K562 (cell line): ENCODE results near the gene TEX51. TPM values are rescaled to one million over a fixed set of nuclear protein-coding genes. Genes with fewer than 3 reads are reported as not detected.

Experiments
- ATAC-seq: fragments of 200-7000 bp; cut with Tn5 transposase; 3 replicates; pipeline ENCODE4 v1.9.1; 2020; ENCODE audit warnings: moderate library complexity
- BruUV-seq: library from RNA; stranded (reverse); fragments of 400-500 nt; replicated peaks from 2 replicates; lab custom pipeline; 2021; lab: Mats Ljungman, UMichigan
- CTCF ChIA-PET: fragments of 300-600 bp; formaldehyde crosslinking; extraction: SDS; loops from one replicate; lab custom pipeline; 2021; ENCODE audit warnings: low intra/inter-chr PET ratio; lab: Yijun Ruan, JAX
- POLR2A ChIA-PET: fragments of 300-600, 350-650 bp; sonication (Branson Sonifier 250); formaldehyde crosslinking; extraction: SDS; loops from one replicate; lab custom pipeline; 2021; ENCODE audit warnings: antibody characterized with exemption, inconsistent platforms; lab: Yijun Ruan, JAX
- DNase-seq, 4 experiments: peaks; one replicate each; pipeline versions ENCODE4 v3.0.0 to v3.0.0-alpha.2; 2011 to 2018; ENCODE audit warnings: low spot score in 3 of 4, mixed read lengths in 3 of 4; ENCODE audit errors: extremely low read depth in 1 of 4
- FAIRE-seq: peaks from 2 replicates; lab custom pipeline; 2011; peaks lifted over from hg19 to GRCh38; lab: Jason Lieb, UNC
- H2AFZ ChIP-seq: 2 replicates; pipeline ENCODE4 v1.6.0; 2011; ENCODE audit warnings: low read depth, low read length, control low read depth, inconsistent platforms
- H3K27ac ChIP-seq: fragments of 200-600 bp; 3 replicates; pipeline ENCODE4 v1.8.0; 2011; ENCODE audit warnings: low read depth, mild to moderate bottlenecking, control low read depth, inconsistent platforms, low read length, moderate library complexity, mixed read lengths; ENCODE audit errors: extremely low read depth
- H3K27me3 ChIP-seq, 2 experiments: fragments of 300-600 bp in 1 of 2; 2 replicates in 1 of 2; 3 replicates in 1 of 2; pipeline versions ENCODE4 v1.6.0 to v1.8.0; 2011; ENCODE audit warnings: inconsistent platforms in 2 of 2, low read length in 2 of 2, mild to moderate bottlenecking in 1 of 2, mixed read lengths in 1 of 2, moderate library complexity in 1 of 2; ENCODE audit not compliant: control insufficient read depth in 2 of 2, insufficient read depth in 2 of 2
- H3K36me3 ChIP-seq: fragments of 300-600 bp; 3 replicates; pipeline ENCODE4 v1.8.0; 2011; ENCODE audit warnings: mild to moderate bottlenecking, low read length, inconsistent platforms; ENCODE audit not compliant: control insufficient read depth, insufficient read depth
- H3K4me1 ChIP-seq, 2 experiments: fragments of 200-600 bp in 1 of 2; replicated peaks in 1 of 2; 2 replicates in 1 of 2; 3 replicates in 1 of 2; pipeline versions ENCODE4 v1.5.1 to v1.8.0; 2011; ENCODE audit warnings: inconsistent platforms in 2 of 2, low read length in 2 of 2, mild to moderate bottlenecking in 1 of 2, mixed read lengths in 1 of 2, moderate library complexity in 1 of 2; ENCODE audit not compliant: control insufficient read depth in 2 of 2, insufficient read depth in 2 of 2
- H3K4me2 ChIP-seq: 2 replicates; pipeline ENCODE4 v1.6.1; 2011; ENCODE audit warnings: low read length, control low read depth, inconsistent platforms, mixed read lengths; ENCODE audit not compliant: insufficient read depth
- H3K4me3 ChIP-seq: fragments of 200-600 bp; sonication (generic), shearing (Covaris generic); 2 replicates; pipeline ENCODE4 v1.5.1; 2016; ENCODE audit warnings: control low read depth, inconsistent platforms
- H3K79me2 ChIP-seq: fragments of 200-600 bp; 3 replicates; pipeline ENCODE4 v1.8.0; 2011; ENCODE audit warnings: low read length, inconsistent platforms; ENCODE audit not compliant: control insufficient read depth, insufficient read depth
- H3K9ac ChIP-seq, 2 experiments: 2 replicates each; pipeline versions ENCODE4 v1.6.0 to v1.6.1; 2011; ENCODE audit warnings: low read depth in 2 of 2, low read length in 2 of 2, control low read depth in 1 of 2, inconsistent platforms in 1 of 2, mild to moderate bottlenecking in 1 of 2, mixed read lengths in 1 of 2; ENCODE audit not compliant: insufficient read depth in 1 of 2
- H3K9me1 ChIP-seq: one replicate; pipeline ENCODE4 v1.6.0; 2011; ENCODE audit warnings: inconsistent platforms, mild to moderate bottlenecking, low read length, moderate library complexity; ENCODE audit not compliant: control insufficient read depth, insufficient read depth
- H3K9me3 ChIP-seq: replicated peaks from 2 replicates; pipeline ENCODE4 v1.5.1; 2011; ENCODE audit warnings: low read depth, low read length, inconsistent platforms; ENCODE audit not compliant: control insufficient read depth, insufficient read depth
- H4K20me1 ChIP-seq: replicated peaks from 2 replicates; pipeline ENCODE4 v1.6.1; 2011; ENCODE audit warnings: low read length, inconsistent platforms, mixed read lengths; ENCODE audit not compliant: control insufficient read depth, insufficient read depth
- ARNT ChIP-seq, 2 experiments: fragments of 450-650 bp; IDR thresholded peaks; 2 replicates each; pipeline ENCODE4 v1.6.1; 2016; ENCODE audit warnings: mild to moderate bottlenecking in 1 of 2
- FIP1L1 ChIP-seq: fragments of 200-400 bp; formaldehyde crosslinking; IDR thresholded peaks from 2 replicates; pipeline ENCODE4 v1.6.1; 2018; ENCODE audit warnings: mild to moderate bottlenecking, low read depth, low read length; ENCODE audit not compliant: poor library complexity, severe bottlenecking
- IRF9 ChIP-seq: fragments of 450-650 bp; IDR thresholded peaks from 2 replicates; pipeline ENCODE4 v1.6.1; 2016; ENCODE audit warnings: missing biosample characterization, missing genetic modification characterization
- KLF16 ChIP-seq: IDR thresholded peaks from 2 replicates; pipeline ENCODE4 v1.6.1; 2016; ENCODE audit warnings: antibody characterized with exemption
- NCOR1 ChIP-seq: fragments of 450-650 bp; IDR thresholded peaks from 2 replicates; pipeline ENCODE4 v1.6.1; 2016; ENCODE audit warnings: mild to moderate bottlenecking, moderate library complexity
- SOX6 ChIP-seq: fragments of 450-650 bp; IDR thresholded peaks from 2 replicates; pipeline ENCODE4 v1.6.1; 2014; ENCODE audit warnings: mild to moderate bottlenecking
- YBX1 ChIP-seq: fragments of 450-650 bp; IDR thresholded peaks from 2 replicates; pipeline ENCODE4 v1.7.1; 2016; ENCODE audit warnings: mild to moderate bottlenecking
- YY1 ChIP-seq, 3 experiments: IDR thresholded peaks; 2 replicates each; pipeline ENCODE4 v1.6.1; 2011; ENCODE audit warnings: low read length in 2 of 3, mild to moderate bottlenecking in 2 of 3, moderate library complexity in 2 of 3, borderline replicate concordance in 1 of 3, control low read depth in 1 of 3, low read depth in 1 of 3; ENCODE audit not compliant: insufficient read depth in 3 of 3, insufficient replicate concordance in 2 of 3, control insufficient read depth in 1 of 3, insufficient read length in 1 of 3; ENCODE audit errors: extremely low read depth in 1 of 3
- ZBTB40 ChIP-seq, 2 experiments: fragments of 450-650 bp in 1 of 2; sonication (generic) in 1 of 2; formaldehyde crosslinking in 1 of 2; IDR thresholded peaks; 2 replicates each; pipeline versions ENCODE4 v1.7.1 to v1.9.0; 2016 to 2022; ENCODE audit warnings: inconsistent platforms in 1 of 2, mild to moderate bottlenecking in 1 of 2, missing genetic modification reagents in 1 of 2
- ZNF41 ChIP-seq: fragments of 250-450 bp; sonication (Bioruptor Pico); conservative IDR thresholded peaks from 2 replicates; pipeline ENCODE4 v1.4.0; 2020; ENCODE audit warnings: mild to moderate bottlenecking
- ZNF445 ChIP-seq: fragments of 250-450 bp; sonication (Bioruptor Pico); IDR thresholded peaks from 2 replicates; pipeline ENCODE4 v1.4.0; 2020; ENCODE audit warnings: low read depth, mild to moderate bottlenecking, moderate library complexity
- WGBS: fragments of 100-300 bp; shearing (Covaris generic); methylation state at CpG from one replicate; pipeline ENCODE4 v1.1.6; 2016; ENCODE audit warnings: low coverage, mixed read lengths; ENCODE audit not compliant: insufficient coverage; ENCODE audit errors: missing lambda C conversion rate; 5-methylcytosine and 5-hydroxymethylcytosine counted together
- in situ Hi-C: fragments of 300-500 bp; cut with MboI; formaldehyde crosslinking; loops from 4 replicates; pipeline ENCODE4 v1.15.0; 2018; ENCODE audit warnings: inconsistent platforms, mixed read lengths
- intact Hi-C: fragments of 100-400 bp; cut with micrococcal nuclease; formaldehyde crosslinking; loops from 2 replicates; pipeline ENCODE4 v1.14.2; 2022
- polyA plus RNA-seq, 8 experiments: library from polyadenylated mRNA; depleted of rRNA in 4 of 8; stranded (reverse) in 5 of 8; unstranded in 3 of 8; fragments of >200 nt; fragmentation: Nextera tagmentation in 2 of 8; fragmentation: Illumina TruSeq in 1 of 8; extraction: Ambion mirVana in 2 of 8; extraction: Trizol in 1 of 8; gene quantifications; 2 replicates each; pipeline versions ENCODE4 v1.2.1 to v1.2.3, GENCODE V29; 2011 to 2014; ENCODE audit warnings: inconsistent platforms in 1 of 8, missing spikeins in 1 of 8
- total RNA-seq, 7 experiments: library from RNA; depleted of rRNA in 6 of 7; stranded (reverse); fragments of >200 nt in 6 of 7; fragmentation: Illumina TruSeq in 2 of 7; extraction: Trizol in 2 of 7; gene quantifications; 2 replicates each; pipeline versions ENCODE4 v1.2.1 to v1.2.3, GENCODE V29; 2011 to 2021; ENCODE audit warnings: low replicate concordance in 1 of 7

TEX51 gene
- total and polyA plus RNA-seq, 9 of the 15 experiments (the other 6 are each of a cell fraction or from before 2014, with no cell fraction given), result not detected

GRCh38 chr2:126932966-126933710 is 34.4 kb downstream of the TEX51 start:
- H2AFZ ChIP-seq, result no peak overlapping the region
- H4K20me1 ChIP-seq, result no peaks in the 10 kb centered on the region
- H3K4me2 ChIP-seq, result no peak overlapping the region
- no peak for FAIRE-seq
- POLR2A ChIA-PET, result interaction anchor here (1.2 kb wide), 1 partner anchor 14 kb away, joined by 4 read pairs; no protein-coding TSS in a partner anchor
- no peak for ATAC-seq
- H3K4me1 ChIP-seq, result no peaks in the 10 kb centered on the region
- no peaks in the 10 kb centered on the region for H3K9me1 ChIP-seq
- H3K79me2 ChIP-seq, result no peaks in the 10 kb centered on the region
- intact Hi-C loops, result no loop called here
- CTCF ChIA-PET, result no interaction called here
- H3K27me3 ChIP-seq, result peaks cover 2 to 14% of the 10 kb centered on the region in 2 experiments; a peak in 2 of 5 replicates
- no peak overlapping the region for H3K4me3 ChIP-seq
- 0% methylated on average over 14 of the region's 14 CpGs for WGBS
- no peaks in the 10 kb centered on the region for H3K36me3 ChIP-seq
- in situ Hi-C loops, result no loop called here
- no peak overlapping the region for H3K27ac ChIP-seq
- no TSS peak for BruUV-seq
- H3K9me3 ChIP-seq, result no peaks in the 10 kb centered on the region
- H3K9ac ChIP-seq, result no peak overlapping the region
- DNase-seq, result no peak
- no peak for TF ChIP-seq YBX1
- TF ChIP-seq ARNT (IDR thresholded peaks at IDR 0.05), result no peak
- no peak for TF ChIP-seq FIP1L1
- no peak for TF ChIP-seq NCOR1
- TF ChIP-seq ZNF41 (CRISPR knock-in tag), result no peak
- TF ChIP-seq ZBTB40 (IDR thresholded peaks at IDR 0.05), result no peak
- no peak for TF ChIP-seq ZBTB40 (CRISPR knock-in tag; IDR thresholded peaks at IDR 0.05)
- TF ChIP-seq IRF9 (tag), result no peak
- no peak for TF ChIP-seq SOX6
- no peak for TF ChIP-seq ZNF445 (CRISPR knock-in tag)
- no peak for TF ChIP-seq KLF16
- TF ChIP-seq YY1 (IDR thresholded peaks at IDR 0.05; ENCODE audit: borderline replicate concordance in 1 of 3, control insufficient read depth in 1 of 3, extremely low read depth in 1 of 3, insufficient read depth in 3 of 3, insufficient read length in 1 of 3, insufficient replicate concordance in 2 of 3, low read depth in 1 of 3, low read length in 2 of 3), result no peak
